ENCODE measurements around the gene PNLIPRP2. TPM values are rescaled to one million over a fixed set of nuclear protein-coding genes. Genes with fewer than 3 reads are reported as not detected.

PNLIPRP2 gene
- polyA plus RNA-seq, 1 experiment, result not detected

DNA sequence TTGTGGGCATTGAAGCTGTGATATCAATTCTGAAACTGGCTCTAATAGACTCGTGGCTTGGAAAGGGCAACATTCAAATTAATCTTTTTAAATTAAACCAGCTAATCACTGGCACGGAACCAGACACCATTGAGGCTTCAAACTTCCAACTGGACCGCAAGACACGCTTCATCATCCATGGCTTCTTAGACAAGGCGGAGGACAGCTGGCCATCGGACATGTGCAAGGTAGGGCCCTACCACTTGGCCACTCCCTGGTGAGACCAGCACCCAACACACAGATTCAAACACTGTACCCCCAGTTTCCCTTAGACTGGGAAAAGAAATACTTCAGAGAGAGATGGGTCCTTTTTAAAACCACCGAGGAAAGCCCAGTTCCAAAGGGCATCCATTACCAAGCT is 5.1 kb downstream of the PNLIPRP2 start:
- DNase-seq (ENCODE audit: low read depth), result no peak
- Histone ChIP-seq H3K27me3 (ENCODE audit: control insufficient read depth, insufficient read depth, low read length) (0 out of 2 replicates have a peak, but pooled peaks cover 2% of the 10 kb centered on the region), H3K36me3 (ENCODE audit: control insufficient read depth, insufficient read depth, low read length) (no peaks in the 10 kb centered on the region), H3K4me3 (ENCODE audit: low read depth, low read length) (no peak overlapping the region)
- TF ChIP-seq, protein P1, sequence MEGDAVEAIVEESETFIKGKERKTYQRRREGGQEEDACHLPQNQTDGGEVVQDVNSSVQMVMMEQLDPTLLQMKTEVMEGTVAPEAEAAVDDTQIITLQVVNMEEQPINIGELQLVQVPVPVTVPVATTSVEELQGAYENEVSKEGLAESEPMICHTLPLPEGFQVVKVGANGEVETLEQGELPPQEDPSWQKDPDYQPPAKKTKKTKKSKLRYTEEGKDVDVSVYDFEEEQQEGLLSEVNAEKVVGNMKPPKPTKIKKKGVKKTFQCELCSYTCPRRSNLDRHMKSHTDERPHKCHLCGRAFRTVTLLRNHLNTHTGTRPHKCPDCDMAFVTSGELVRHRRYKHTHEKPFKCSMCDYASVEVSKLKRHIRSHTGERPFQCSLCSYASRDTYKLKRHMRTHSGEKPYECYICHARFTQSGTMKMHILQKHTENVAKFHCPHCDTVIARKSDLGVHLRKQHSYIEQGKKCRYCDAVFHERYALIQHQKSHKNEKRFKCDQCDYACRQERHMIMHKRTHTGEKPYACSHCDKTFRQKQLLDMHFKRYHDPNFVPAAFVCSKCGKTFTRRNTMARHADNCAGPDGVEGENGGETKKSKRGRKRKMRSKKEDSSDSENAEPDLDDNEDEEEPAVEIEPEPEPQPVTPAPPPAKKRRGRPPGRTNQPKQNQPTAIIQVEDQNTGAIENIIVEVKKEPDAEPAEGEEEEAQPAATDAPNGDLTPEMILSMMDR (IDR thresholded peaks at IDR 0.05; ENCODE audit: insufficient read depth, low read depth, low read length), result no peak
- POLR2A ChIA-PET, result no interaction called here
- CTCF ChIA-PET, result no interaction called here

DNA sequence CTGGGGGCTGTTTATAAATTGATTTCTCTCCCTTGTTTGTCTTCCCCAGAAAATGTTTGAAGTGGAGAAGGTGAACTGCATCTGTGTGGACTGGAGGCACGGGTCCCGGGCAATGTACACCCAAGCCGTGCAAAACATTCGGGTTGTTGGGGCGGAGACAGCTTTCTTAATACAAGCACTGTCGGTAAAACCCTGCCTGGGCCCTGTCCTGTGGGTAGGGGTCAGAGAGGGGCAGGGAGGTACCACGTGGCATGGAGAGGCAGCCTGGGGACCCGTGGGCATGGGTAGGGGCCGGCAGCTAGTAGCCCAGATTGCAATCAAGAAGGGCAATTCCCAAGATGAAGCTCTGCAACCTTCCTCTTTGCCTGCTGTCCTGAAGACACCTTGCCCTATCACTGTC is 6.1 kb downstream of the PNLIPRP2 start:
- H3K4me3 ChIP-seq (ENCODE audit: low read depth, low read length), result no peak overlapping the region
- ChIA-PET CTCF (interaction anchor here (2.7 kb wide), 1 partner anchor 161 kb away, joined by 28 read pairs; no protein-coding TSS in a partner anchor), POLR2A (no interaction called here)
- TF ChIP-seq, protein P1 (IDR thresholded peaks at IDR 0.05; ENCODE audit: insufficient read depth, low read depth, low read length), result no peak
- no peak for DNase-seq (ENCODE audit: low read depth)
- H3K36me3 ChIP-seq (ENCODE audit: control insufficient read depth, insufficient read depth, low read length), result no peaks in the 10 kb centered on the region
- 0 out of 2 replicates have a peak, but pooled peaks cover 2% of the 10 kb centered on the region for H3K27me3 ChIP-seq (ENCODE audit: control insufficient read depth, insufficient read depth, low read length)

DNA sequence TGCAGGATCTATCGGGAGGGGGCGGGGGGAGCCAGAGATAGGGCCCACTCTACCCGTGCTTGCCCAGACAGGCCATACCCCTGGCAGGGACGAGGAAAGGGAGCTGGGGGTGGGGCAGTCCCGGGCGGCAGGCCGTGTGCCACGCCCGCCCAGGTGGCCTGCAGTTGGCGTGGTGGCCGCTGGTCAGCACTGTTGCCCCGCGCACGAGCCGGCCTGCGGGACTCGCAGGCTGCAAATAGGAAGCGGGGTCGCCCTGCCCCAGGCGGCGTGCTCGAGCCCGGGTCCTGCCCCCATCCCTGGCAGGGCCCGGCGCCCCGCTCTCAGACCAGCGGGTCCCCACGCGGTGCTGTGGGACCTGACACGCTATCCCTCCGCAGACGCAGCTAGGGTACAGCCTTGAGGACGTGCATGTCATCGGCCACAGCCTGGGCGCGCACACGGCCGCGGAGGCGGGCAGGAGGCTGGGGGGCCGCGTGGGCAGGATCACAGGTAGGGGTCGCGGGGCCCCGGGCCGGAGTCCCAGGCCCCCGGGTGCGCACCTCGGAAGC is 6.7 kb downstream of the PNLIPRP2 start:
- 0 out of 2 replicates have a peak, but pooled peaks cover 2% of the 10 kb centered on the region for H3K27me3 ChIP-seq (ENCODE audit: control insufficient read depth, insufficient read depth, low read length)
- no peak for DNase-seq (ENCODE audit: low read depth)
- no peak overlapping the region for H3K4me3 ChIP-seq (ENCODE audit: low read depth, low read length)
- ChIA-PET CTCF (interaction anchor here (0.6 to 2.7 kb wide), 4 partner anchors 11 to 169 kb away, joined by 3 to 28 read pairs (median 4); no protein-coding TSS in a partner anchor), POLR2A (no interaction called here)
- no peaks in the 10 kb centered on the region for H3K36me3 ChIP-seq (ENCODE audit: control insufficient read depth, insufficient read depth, low read length)
- TF ChIP-seq, protein P1 (IDR thresholded peaks at IDR 0.05; ENCODE audit: insufficient read depth, low read depth, low read length), result peak; percentile 38

DNA sequence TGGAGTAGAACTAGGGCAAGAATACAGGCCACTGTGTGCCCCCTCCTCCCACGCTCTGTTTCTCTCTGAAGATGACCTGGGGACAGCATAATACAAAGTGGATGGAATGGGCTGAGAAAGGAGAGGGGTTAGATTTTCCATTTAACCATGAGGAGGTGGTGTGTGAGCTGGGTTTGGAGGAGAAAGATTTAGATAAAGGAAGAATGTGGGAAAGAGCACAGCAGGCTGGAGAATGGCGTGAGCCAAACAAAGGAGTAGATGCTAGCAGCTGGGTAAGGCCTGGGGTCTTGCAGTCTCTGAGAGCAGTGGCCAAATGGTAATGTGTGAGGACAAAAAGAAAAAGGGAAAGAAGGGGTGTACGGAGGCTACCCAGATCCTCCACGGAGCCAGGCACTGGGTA is 8.6 kb downstream of the PNLIPRP2 start:
- 0 out of 2 replicates have a peak, but pooled peaks cover 2% of the 10 kb centered on the region for H3K27me3 ChIP-seq (ENCODE audit: control insufficient read depth, insufficient read depth, low read length)
- TF ChIP-seq, protein P1 (IDR thresholded peaks at IDR 0.05; ENCODE audit: insufficient read depth, low read depth, low read length), result no peak
- CTCF ChIA-PET, result interaction anchor here (1.0 kb wide), 1 partner anchor 53 kb away, joined by 3 read pairs; no protein-coding TSS in a partner anchor
- H3K4me3 ChIP-seq (ENCODE audit: low read depth, low read length), result no peak overlapping the region
- DNase-seq (ENCODE audit: low read depth), result no peak
- no peaks in the 10 kb centered on the region for H3K36me3 ChIP-seq (ENCODE audit: control insufficient read depth, insufficient read depth, low read length)
- POLR2A ChIA-PET, result no interaction called here

DNA sequence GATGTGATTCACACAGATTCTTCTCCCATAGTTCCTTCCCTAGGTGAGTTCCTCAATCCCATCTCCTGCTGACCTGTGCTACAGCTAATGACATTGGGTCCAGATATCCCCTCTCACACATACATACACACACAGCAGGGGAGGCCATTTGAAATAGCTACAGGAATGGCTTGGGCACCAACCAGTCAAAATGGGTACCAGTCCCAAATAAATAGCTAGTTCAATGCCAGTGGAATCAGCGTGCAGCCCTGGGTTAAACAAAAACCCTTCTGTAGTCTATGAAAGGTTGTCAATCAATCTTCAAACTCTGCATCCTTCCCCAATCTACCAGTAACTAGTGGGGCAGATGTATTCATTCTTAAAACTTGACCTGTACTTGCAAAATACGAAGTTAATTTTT is 9.3 kb downstream of the PNLIPRP2 start:
- ChIA-PET CTCF (interaction anchor here (0.8 to 1.2 kb wide), 2 partner anchors 12 to 52 kb away, joined by 3 to 5 read pairs; no protein-coding TSS in a partner anchor), POLR2A (no interaction called here)
- H3K4me3 ChIP-seq (ENCODE audit: low read depth, low read length), result no peak overlapping the region
- 0 out of 2 replicates have a peak, but pooled peaks cover 2% of the 10 kb centered on the region for H3K27me3 ChIP-seq (ENCODE audit: control insufficient read depth, insufficient read depth, low read length)
- TF ChIP-seq, protein P1 (IDR thresholded peaks at IDR 0.05; ENCODE audit: insufficient read depth, low read depth, low read length), result no peak
- no peaks in the 10 kb centered on the region for H3K36me3 ChIP-seq (ENCODE audit: control insufficient read depth, insufficient read depth, low read length)
- no peak for DNase-seq (ENCODE audit: low read depth)

Measured in BJ (cell line).